Right lobe of liver (tissue), 6 donors: ENCODE measurements around the gene AGTRAP. TPM values are rescaled to one million over a fixed set of nuclear protein-coding genes. Genes with fewer than 3 reads are reported as not detected.

Experiments used
- ATAC-seq, 4 donors: fragments of 200-7000 bp; cut with Tn5 transposase; one replicate each; pipeline ENCODE4 v1.9.1; 2020; ENCODE audit warnings: mild to moderate bottlenecking in 4 of 4, moderate library complexity in 4 of 4
- DNase-seq, 3 donors: peaks; one replicate each; pipeline ENCODE4 v3.0.0-alpha.2; 2020
- H3K27ac ChIP-seq, 3 donors: fragments of 200-600 bp; one replicate each; pipeline ENCODE4 v1.8.0; 2022
- H3K27me3 ChIP-seq, 2 donors: fragments of 200-600 bp; one replicate each; pipeline ENCODE4 v1.8.0; 2022
- H3K36me3 ChIP-seq, 4 donors: fragments of 200-600 bp; sonication (generic) in 1 of 4; one replicate each; pipeline versions ENCODE4 v1.5.1 to v1.8.0; 2017 to 2022; ENCODE audit warnings: control low read depth in 1 of 4
- H3K4me1 ChIP-seq, 4 donors: fragments of 200-600 bp; sonication (generic) in 1 of 4; one replicate each; pipeline versions ENCODE4 v1.5.1 to v1.8.0; 2017 to 2022; ENCODE audit warnings: control low read depth in 1 of 4
- H3K4me3 ChIP-seq, 3 donors: fragments of 200-600 bp; one replicate each; pipeline ENCODE4 v1.8.0; 2022
- H3K9me3 ChIP-seq, 4 donors: fragments of 200-600 bp; sonication (generic) in 1 of 4; one replicate each; pipeline versions ENCODE4 v1.5.1 to v1.8.0; 2017 to 2022; ENCODE audit warnings: control low read depth in 1 of 4
- CTCF ChIP-seq, 4 donors: fragments of 200-600 bp in 3 of 4; fragments of 450-650 bp in 1 of 4; IDR thresholded peaks; one replicate each; pipeline versions ENCODE4 v1.5.1 to v1.8.0; 2016 to 2022; ENCODE audit warnings: antibody characterized with exemption in 4 of 4, mild to moderate bottlenecking in 2 of 4
- POLR2A ChIP-seq: fragments of 450-650 bp; IDR thresholded peaks from one replicate; pipeline ENCODE4 v1.6.1; 2017; ENCODE audit warnings: antibody characterized with exemption, mild to moderate bottlenecking
- WGBS: methylation state at CpG from one replicate; pipeline ENCODE4 v1.1.6; 2018; ENCODE audit warnings: low coverage, low lambda C conversion rate; ENCODE audit not compliant: insufficient coverage; ENCODE audit errors: missing lambda C conversion rate; 5-methylcytosine and 5-hydroxymethylcytosine counted together
- intact Hi-C, 2 donors: fragments of 100-400 bp; cut with DNase I; formaldehyde crosslinking; loops; one replicate each; pipeline versions ENCODE4 v1.11.2 to v1.14.1; 2022
- total RNA-seq, 6 experiments: library from RNA; depleted of rRNA in 2 of 6; stranded (reverse); fragments of >200 nt in 2 of 6; fragmentation: NEBNext Ultra II Directional in 3 of 6; extraction: Animal tissue kit (Norgen Biotek cat#: 25700) in 3 of 6; gene quantifications; one replicate each; pipeline versions ENCODE4 v1.1.0 to v1.2.4, GENCODE V29; 2016 to 2023
- donor health status: DM: no; HTN: yes; CAD: no.
- donor health status: DM: no; HTN: no; CAD: no.
- donor health status: DM: no; HTN: no; CAD: no.
- donor health status: DM: no; HTN: yes; CAD: no.
- donor health status: DM: no; HTN: yes; CAD: no.

AGTRAP gene
- total RNA-seq, 6 experiments from 2014 or later: 6.4 to 20.5 (median 11.4) TPM

GRCh38 chr1:11740258-11741192, 4.6 kb downstream of the AGTRAP start:
- Histone ChIP-seq H3K27ac (no peak overlapping the region), H3K27me3 (no peaks in the 10 kb centered on the region), H3K36me3 (no peaks in the 10 kb centered on the region), H3K9me3 (no peaks in the 10 kb centered on the region), H3K4me1 (peaks cover 0 to 3% (median 0%) of the 10 kb centered on the region in 4 donors), H3K4me3 (no peak overlapping the region)
- TF ChIP-seq CTCF (IDR thresholded peaks at IDR 0.05): no peak
- TF ChIP-seq POLR2A: no peak
- 68% methylated on average over 14 of the region's 15 CpGs for WGBS
- no peak for DNase-seq
- intact Hi-C loops: no loop called here
- ATAC-seq: no peak

GRCh38 chr1:11741482-11741881, 5.5 kb downstream of the AGTRAP start:
- WGBS: 85% methylated on average over 3 of the region's 4 CpGs
- H3K27ac ChIP-seq: no peak overlapping the region
- H3K27me3 ChIP-seq: no peaks in the 10 kb centered on the region
- TF ChIP-seq CTCF (IDR thresholded peaks at IDR 0.05) (no peak), POLR2A (no peak)
- no peaks in the 10 kb centered on the region for H3K36me3 ChIP-seq
- H3K4me1 ChIP-seq: no peaks in the 10 kb centered on the region
- no peak overlapping the region for H3K4me3 ChIP-seq
- DNase-seq (no peak), ATAC-seq (no peak)
- no peaks in the 10 kb centered on the region for H3K9me3 ChIP-seq
- intact Hi-C loops: no loop called here

GRCh38 chr1:11741919-11742558, 6.1 kb downstream of the AGTRAP start:
- no peak overlapping the region for H3K4me3 ChIP-seq
- ATAC-seq (no peak), DNase-seq (no peak)
- no peaks in the 10 kb centered on the region for H3K36me3 ChIP-seq
- no peak overlapping the region for H3K27ac ChIP-seq
- intact Hi-C loops: no loop called here
- H3K4me1 ChIP-seq: no peaks in the 10 kb centered on the region
- TF ChIP-seq CTCF (IDR thresholded peaks at IDR 0.05) (no peak), POLR2A (no peak)
- WGBS: 83% methylated on average over 4 of the region's 5 CpGs
- no peaks in the 10 kb centered on the region for H3K9me3 ChIP-seq
- no peaks in the 10 kb centered on the region for H3K27me3 ChIP-seq

GRCh38 chr1:11744287-11744686, 8.4 kb downstream of the AGTRAP start:
- H3K9me3 ChIP-seq: no peaks in the 10 kb centered on the region
- no peaks in the 10 kb centered on the region for H3K36me3 ChIP-seq
- WGBS: 84% methylated on average over 6 of the region's 9 CpGs
- TF ChIP-seq CTCF (IDR thresholded peaks at IDR 0.05) (no peak), POLR2A (no peak)
- H3K4me1 ChIP-seq: no peaks in the 10 kb centered on the region
- ATAC-seq: no peak
- no peaks in the 10 kb centered on the region for H3K27me3 ChIP-seq
- H3K27ac ChIP-seq: no peak overlapping the region
- intact Hi-C loops: no loop called here
- H3K4me3 ChIP-seq: no peak overlapping the region
- no peak for DNase-seq
